ENCODE results near the gene RBM44. TPM values are rescaled to one million over a fixed set of nuclear protein-coding genes. Genes with fewer than 3 reads are reported as not detected.

Gene RBM44
- total and polyA plus RNA-seq, 2 experiments from 2014 or later, result 0.53 to 0.76 TPM

GRCh38 chr2:237868631-237869342 lies 70.2 kb downstream of the RBM44 start:
- DNase-seq (ENCODE audit: low spot score), result no peak
- H4K20me1 ChIP-seq (ENCODE audit: insufficient read depth, poor library complexity, severe bottlenecking), result peaks cover 11% of the 10 kb centered on the region
- H3K27me3 ChIP-seq, result no peaks in the 10 kb centered on the region
- 79% methylated on average over 22 of the region's 22 CpGs for WGBS (ENCODE audit: low lambda C conversion rate, missing lambda C conversion rate)
- H3K9me2 ChIP-seq (replicated peaks; ENCODE audit: insufficient read depth), result no peaks in the 10 kb centered on the region
- no peak overlapping the region for H3K4me3 ChIP-seq
- H3K27ac ChIP-seq, result peak overlapping the region; percentile 36
- H3K4me1 ChIP-seq (ENCODE audit: insufficient read depth), result peaks cover 29% of the 10 kb centered on the region
- no peaks in the 10 kb centered on the region for H3K9me3 ChIP-seq (ENCODE audit: low read depth)
- peaks cover 85% of the 10 kb centered on the region for H3K79me2 ChIP-seq
- TF ChIP-seq EZH2phosphoT487 (IDR thresholded peaks at IDR 0.05; ENCODE audit: low read depth, severe bottlenecking, unreplicated experiment) (no peak), CTCF (IDR thresholded peaks at IDR 0.05; ENCODE audit: poor library complexity) (no peak), EZH2 (IDR thresholded peaks at IDR 0.05; ENCODE audit: borderline replicate concordance) (no peak)
- H3K36me3 ChIP-seq (replicated peaks; ENCODE audit: insufficient read depth, low read depth), result no peaks in the 10 kb centered on the region
- no peak overlapping the region for H2AFZ ChIP-seq
- H3K4me2 ChIP-seq, result peak overlapping the region; percentile 25

- H3K9me2 ChIP-seq (replicated peaks; ENCODE audit: insufficient read depth), result no peaks in the 10 kb centered on the region
- WGBS (ENCODE audit: low lambda C conversion rate, missing lambda C conversion rate), result 94% methylated on average over 21 of the region's 21 CpGs
- H3K79me2 ChIP-seq, result peaks cover 82% of the 10 kb centered on the region
- no peak overlapping the region for H3K4me2 ChIP-seq
- H3K4me1 ChIP-seq (ENCODE audit: insufficient read depth), result peaks cover 24% of the 10 kb centered on the region
- no peaks in the 10 kb centered on the region for H3K36me3 ChIP-seq (replicated peaks; ENCODE audit: insufficient read depth, low read depth)
- no peaks in the 10 kb centered on the region for H3K27me3 ChIP-seq
- H2AFZ ChIP-seq, result no peak overlapping the region
- no peak overlapping the region for H3K4me3 ChIP-seq
- TF ChIP-seq EZH2 (IDR thresholded peaks at IDR 0.05; ENCODE audit: borderline replicate concordance) (no peak), EZH2phosphoT487 (IDR thresholded peaks at IDR 0.05; ENCODE audit: low read depth, severe bottlenecking, unreplicated experiment) (no peak), CTCF (IDR thresholded peaks at IDR 0.05; ENCODE audit: poor library complexity) (no peak)
- peaks cover 11% of the 10 kb centered on the region for H4K20me1 ChIP-seq (ENCODE audit: insufficient read depth, poor library complexity, severe bottlenecking)
- DNase-seq (ENCODE audit: low spot score), result no peak
- no peaks in the 10 kb centered on the region for H3K9me3 ChIP-seq (ENCODE audit: low read depth)
- no peak overlapping the region for H3K27ac ChIP-seq
These were observed 70.9 kb downstream of the RBM44 start for GRCh38 chr2:237869343-237870102.

GRCh38 chr2:237870126-237870525 lies 71.5 kb downstream of the RBM44 start:
- Histone ChIP-seq H3K36me3 (replicated peaks; ENCODE audit: insufficient read depth, low read depth) (no peaks in the 10 kb centered on the region), H2AFZ (no peak overlapping the region), H3K9me3 (ENCODE audit: low read depth) (no peaks in the 10 kb centered on the region), H3K4me3 (no peak overlapping the region), H4K20me1 (ENCODE audit: insufficient read depth, poor library complexity, severe bottlenecking) (peaks cover 13% of the 10 kb centered on the region), H3K4me1 (ENCODE audit: insufficient read depth) (peaks cover 19% of the 10 kb centered on the region), H3K79me2 (peaks cover 78% of the 10 kb centered on the region), H3K4me2 (no peak overlapping the region), H3K27ac (no peak overlapping the region), H3K9me2 (replicated peaks; ENCODE audit: insufficient read depth) (no peaks in the 10 kb centered on the region), H3K27me3 (no peaks in the 10 kb centered on the region)
- 77% methylated on average over 11 of the region's 11 CpGs for WGBS (ENCODE audit: low lambda C conversion rate, missing lambda C conversion rate)
- no peak for DNase-seq (ENCODE audit: low spot score)
- TF ChIP-seq EZH2 (IDR thresholded peaks at IDR 0.05; ENCODE audit: borderline replicate concordance), result no peak
- no peak for TF ChIP-seq CTCF (IDR thresholded peaks at IDR 0.05; ENCODE audit: poor library complexity)
- no peak for TF ChIP-seq EZH2phosphoT487 (IDR thresholded peaks at IDR 0.05; ENCODE audit: low read depth, severe bottlenecking, unreplicated experiment)
